Measurements from ENCODE around the gene UCN. TPM values are rescaled to one million over a fixed set of nuclear protein-coding genes. Genes with fewer than 3 reads are reported as not detected.

UCN gene
- total and polyA plus RNA-seq, 2 of the 4 experiments (the other 2 are of a cell fraction), result 0.22 TPM; not detected in 1

DNA sequence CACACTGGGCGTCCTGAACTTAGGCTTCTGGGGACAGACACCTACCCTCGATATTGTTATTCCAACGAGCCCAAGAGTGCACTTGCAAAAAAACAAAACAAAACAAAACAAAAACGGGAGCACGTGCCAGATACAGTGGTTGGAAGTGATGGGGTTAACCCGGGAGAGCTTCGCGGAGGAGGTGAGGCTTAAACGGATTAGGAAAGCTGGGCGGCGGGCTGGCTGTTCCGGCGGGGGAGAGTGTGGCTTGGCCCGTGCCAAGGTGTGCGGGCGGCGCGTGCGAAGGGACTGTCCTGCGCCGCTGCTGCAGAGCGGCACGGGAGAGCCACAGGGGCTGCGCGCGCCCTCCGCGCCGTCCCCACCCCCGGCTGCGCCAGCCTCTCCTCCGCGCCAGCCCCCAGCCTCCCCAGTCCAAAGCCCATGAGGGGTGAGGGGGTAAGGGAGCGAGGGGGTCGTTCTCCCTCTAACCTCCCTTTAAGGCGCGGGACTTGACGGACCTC lies 43.9 kb downstream of the UCN start:
- Histone ChIP-seq H3K56ac (ENCODE audit: extremely low read depth, insufficient read depth, low read length) (no peak overlapping the region), H2AK9ac (replicated peaks; ENCODE audit: low read depth, low read length, poor library complexity) (peak overlapping the region; percentile 29), H2AFZ (replicated peaks; ENCODE audit: low read length, poor library complexity) (peak overlapping the region; percentile 92), H3K27ac (ENCODE audit: insufficient read depth, low read length) (no peak overlapping the region), H2AK5ac (ENCODE audit: low read depth, low read length) (no peak overlapping the region), H4K5ac (ENCODE audit: low read depth, low read length) (no peak overlapping the region), H2BK5ac (ENCODE audit: low read depth, low read length, poor library complexity, severe bottlenecking) (no peak overlapping the region), H3K79me1 (ENCODE audit: low read depth in 1 of 2, low read length in 2 of 2) (no peaks in the 10 kb centered on the region), H3K9me3 (ENCODE audit: control insufficient read depth, insufficient read depth, low read length) (no peaks in the 10 kb centered on the region; the same call in 1 of the 2 replicates), H3K9ac (ENCODE audit: low read depth, low read length) (no peak overlapping the region), H4K20me1 (ENCODE audit: insufficient read depth, low read length) (no peaks in the 10 kb centered on the region), H3K27me3 (ENCODE audit: control insufficient read depth, insufficient read depth, low read length) (peaks cover 82% of the 10 kb centered on the region), H4K91ac (ENCODE audit: insufficient read depth, low read depth, low read length) (no peak overlapping the region), H3K9me1 (ENCODE audit: insufficient read depth, low read length) (no peaks in the 10 kb centered on the region), H3K36me3 (ENCODE audit: control insufficient read depth, insufficient read depth, low read length) (no peaks in the 10 kb centered on the region), H2BK15ac (ENCODE audit: low read depth, low read length) (no peak overlapping the region), H3K4me3 (ENCODE audit: insufficient read depth, low read depth, low read length) (no peak overlapping the region; the same call in 1 of the 2 replicates), H3K4ac (ENCODE audit: low read depth, low read length) (no peak overlapping the region), H3K23ac (ENCODE audit: low read depth, low read length) (peak overlapping the region; percentile 77; the same call in 1 of the 2 replicates), H3K4me1 (ENCODE audit: control insufficient read depth, insufficient read depth, low read length) (peaks cover 4% of the 10 kb centered on the region; the same call in 1 of the 2 replicates), H3K14ac (replicated peaks; ENCODE audit: low read depth, low read length) (no peak overlapping the region), H3K18ac (ENCODE audit: low read depth, low read length) (no peak overlapping the region), H2BK120ac (ENCODE audit: low read depth, low read length) (no peak overlapping the region), H2BK20ac (ENCODE audit: low read depth, low read length) (no peak overlapping the region), H3K4me2 (ENCODE audit: low read depth, low read length) (peak overlapping the region; percentile 83; the same call in 1 of the 2 replicates), H4K8ac (ENCODE audit: low read depth in 2 of 2, low read length in 2 of 2) (no peak overlapping the region)
- dilution Hi-C loops (cut with HindIII; ENCODE audit: low sequenced_read_pairs, unreplicated experiment), result no loop called here
- no TSS peak for BruUV-seq (replicated peaks)
- 0% methylated on average over 3 of the region's 38 CpGs; no CpG with 5 or more reads in 1 of the 2 experiments for WGBS, 2 experiments (ENCODE audit: extremely low coverage in 2 of 2, insufficient read length in 1 of 2)
- ATAC-seq (ENCODE audit: low read depth) (no peak), DNase-seq (no peak)
- CTCF ChIA-PET, result interaction anchor here (0.7 to 2.8 kb wide), 5 partner anchors 9 to 39 kb away, joined by 3 to 8 read pairs (median 5); no protein-coding TSS in a partner anchor
- TF ChIP-seq BHLHE40 (IDR thresholded peaks at IDR 0.05; ENCODE audit: low read depth, low read length) (peak; percentile 37; the same call in 1 of the 2 replicates), CEBPB (IDR thresholded peaks at IDR 0.05; ENCODE audit: low read depth, low read length) (no peak), MXI1 (IDR thresholded peaks at IDR 0.05; ENCODE audit: borderline replicate concordance, low read depth, low read length) (no peak)
- POLR2A ChIA-PET (ENCODE audit: unreplicated experiment), result no interaction called here
- intact Hi-C loops (cut with micrococcal nuclease), result no loop called here
- in situ Hi-C loops (cut with MboI; ENCODE audit: low sequenced_read_pairs), result no loop called here

Measured in IMR-90 (cell line).